ENCODE measurements around the gene RPS21. TPM values are rescaled to one million over a fixed set of nuclear protein-coding genes. Genes with fewer than 3 reads are reported as not detected.

RPS21 gene
- total and polyA plus RNA-seq, 2 of the 13 experiments (the other 11 are each of a cell fraction or from before 2014, with no cell fraction given) = 2,647 to 11,063 TPM

DNA sequence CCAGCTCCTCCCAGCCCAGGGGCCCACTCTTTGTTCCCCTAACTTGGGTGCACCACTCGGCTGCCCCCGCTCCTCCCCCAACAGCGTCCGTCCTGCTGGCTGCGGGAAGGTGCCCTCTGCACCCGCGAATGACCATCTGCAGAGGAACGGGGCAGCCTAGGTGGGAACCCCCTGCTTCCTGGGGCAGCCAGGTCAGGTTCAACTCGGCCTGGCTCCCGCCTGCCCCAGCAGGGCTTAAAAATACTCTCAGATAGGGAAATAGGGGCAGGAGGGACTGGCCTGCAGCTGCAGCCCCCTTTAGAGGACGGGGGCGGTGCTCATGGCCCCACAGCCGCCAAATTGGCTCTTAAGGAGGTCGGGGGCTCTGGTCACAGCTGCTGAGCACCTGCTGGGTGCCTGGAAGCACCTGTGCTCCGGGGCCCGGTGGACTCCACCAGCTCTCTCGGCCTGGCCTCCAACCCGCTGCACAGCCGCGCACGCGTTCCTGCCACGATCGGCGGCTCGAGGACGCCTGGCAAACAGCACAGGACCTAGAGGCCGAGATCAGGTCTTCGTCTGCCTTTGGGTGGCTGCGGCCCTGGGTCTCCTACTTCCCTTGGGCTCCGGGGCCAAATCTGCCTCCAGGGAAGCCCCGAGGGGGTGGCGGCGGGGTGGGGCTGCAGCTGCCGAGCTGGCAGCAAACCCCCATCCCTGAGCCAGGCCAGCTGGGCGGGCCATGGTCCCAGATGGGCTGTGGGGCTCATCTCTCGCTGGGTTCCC lies 19.1 kb upstream of the RPS21 start (continued):
- TF ChIP-seq ZNF691 (CRISPR knock-in tag; IDR thresholded peaks at IDR 0.05; ENCODE audit: borderline replicate concordance, low read depth) (peak; percentile 80), CENPX (CRISPR knock-in tag; IDR thresholded peaks at IDR 0.05) (no peak), ZNF605 (CRISPR knock-in tag; IDR thresholded peaks at IDR 0.05) (peak; percentile 17; the same call in 1 of the 2 replicates), KLF13 (CRISPR knock-in tag; IDR thresholded peaks at IDR 0.05) (no peak), ZNF782 (CRISPR knock-in tag; IDR thresholded peaks at IDR 0.05; ENCODE audit: borderline replicate concordance) (peak; percentile 64), ZNF883 (CRISPR knock-in tag; IDR thresholded peaks at IDR 0.05; ENCODE audit: not compliant biosample characterization) (peak; percentile 5), JDP2 (CRISPR knock-in tag; IDR thresholded peaks at IDR 0.05; ENCODE audit: borderline replicate concordance) (peak; percentile 50; the same call in 1 of the 2 replicates), RCOR2 (CRISPR knock-in tag; IDR thresholded peaks at IDR 0.05) (no peak), ETV6 (CRISPR knock-in tag; conservative IDR thresholded peaks at IDR 0.05) (no peak; the same call in 1 of the 2 replicates), GTF3A (CRISPR knock-in tag; conservative IDR thresholded peaks at IDR 0.05) (no peak; the same call in 1 of the 2 replicates), ZNF879 (CRISPR knock-in tag; IDR thresholded peaks at IDR 0.05) (peak; percentile 96; the same call in 1 of the 2 replicates), SP5 (CRISPR knock-in tag; IDR thresholded peaks at IDR 0.05; ENCODE audit: borderline replicate concordance, low read depth) (peak; percentile 43; the same call in 1 of the 2 replicates), NFYB (CRISPR knock-in tag; IDR thresholded peaks at IDR 0.05) (no peak; the same call in 1 of the 2 replicates), MTA1 (CRISPR knock-in tag; IDR thresholded peaks at IDR 0.05; ENCODE audit: borderline replicate concordance) (peak; percentile 88; the same call in 1 of the 2 replicates), GABPA (IDR thresholded peaks at IDR 0.05; ENCODE audit: low read depth, low read length) (no peak), GABPA (CRISPR knock-in tag; IDR thresholded peaks at IDR 0.05; ENCODE audit: low read depth) (no peak), LBX2 (CRISPR knock-in tag; IDR thresholded peaks at IDR 0.05; ENCODE audit: borderline replicate concordance) (peak; percentile 23; the same call in 1 of the 2 replicates), ZNF660 (CRISPR knock-in tag; IDR thresholded peaks at IDR 0.05; ENCODE audit: borderline replicate concordance, low read depth) (no peak; the same call in 1 of the 2 replicates), DMTF1 (CRISPR knock-in tag; IDR thresholded peaks at IDR 0.05) (no peak), ZNF616 (CRISPR knock-in tag; IDR thresholded peaks at IDR 0.05; ENCODE audit: low read depth) (peak; percentile 95), MXD4 (CRISPR knock-in tag; IDR thresholded peaks at IDR 0.05) (no peak; the same call in none of the 2 replicates)
- TF ChIP-seq, protein P1, sequence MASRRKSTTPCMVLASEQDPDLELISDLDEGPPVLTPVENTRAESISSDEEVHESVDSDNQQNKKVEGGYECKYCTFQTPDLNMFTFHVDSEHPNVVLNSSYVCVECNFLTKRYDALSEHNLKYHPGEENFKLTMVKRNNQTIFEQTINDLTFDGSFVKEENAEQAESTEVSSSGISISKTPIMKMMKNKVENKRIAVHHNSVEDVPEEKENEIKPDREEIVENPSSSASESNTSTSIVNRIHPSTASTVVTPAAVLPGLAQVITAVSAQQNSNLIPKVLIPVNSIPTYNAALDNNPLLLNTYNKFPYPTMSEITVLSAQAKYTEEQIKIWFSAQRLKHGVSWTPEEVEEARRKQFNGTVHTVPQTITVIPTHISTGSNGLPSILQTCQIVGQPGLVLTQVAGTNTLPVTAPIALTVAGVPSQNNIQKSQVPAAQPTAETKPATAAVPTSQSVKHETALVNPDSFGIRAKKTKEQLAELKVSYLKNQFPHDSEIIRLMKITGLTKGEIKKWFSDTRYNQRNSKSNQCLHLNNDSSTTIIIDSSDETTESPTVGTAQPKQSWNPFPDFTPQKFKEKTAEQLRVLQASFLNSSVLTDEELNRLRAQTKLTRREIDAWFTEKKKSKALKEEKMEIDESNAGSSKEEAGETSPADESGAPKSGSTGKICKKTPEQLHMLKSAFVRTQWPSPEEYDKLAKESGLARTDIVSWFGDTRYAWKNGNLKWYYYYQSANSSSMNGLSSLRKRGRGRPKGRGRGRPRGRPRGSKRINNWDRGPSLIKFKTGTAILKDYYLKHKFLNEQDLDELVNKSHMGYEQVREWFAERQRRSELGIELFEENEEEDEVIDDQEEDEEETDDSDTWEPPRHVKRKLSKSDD (CRISPR knock-in tag; IDR thresholded peaks at IDR 0.05; ENCODE audit: low read depth) = peak; percentile 79; the same call in 1 of the 2 replicates
- TF ChIP-seq, protein P2, sequence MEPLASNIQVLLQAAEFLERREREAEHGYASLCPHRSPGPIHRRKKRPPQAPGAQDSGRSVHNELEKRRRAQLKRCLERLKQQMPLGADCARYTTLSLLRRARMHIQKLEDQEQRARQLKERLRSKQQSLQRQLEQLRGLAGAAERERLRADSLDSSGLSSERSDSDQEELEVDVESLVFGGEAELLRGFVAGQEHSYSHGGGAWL (CRISPR knock-in tag; IDR thresholded peaks at IDR 0.05) = no peak; the same call in none of the 2 replicates

Data from HepG2 (cell line).